HepG2 (cell line): Measurements from ENCODE around the gene CLPX. TPM values are rescaled to one million over a fixed set of nuclear protein-coding genes. Genes with fewer than 3 reads are reported as not detected.

Experiments
- ARNT2 ChIP-seq: sonication (generic); formaldehyde crosslinking; IDR thresholded peaks from 2 replicates; pipeline ENCODE4 v1.8.0; 2022; ENCODE audit warnings: mild to moderate bottlenecking, low read depth, missing genetic modification reagents, moderate library complexity
- ARNTL ChIP-seq: sonication (generic); formaldehyde crosslinking; IDR thresholded peaks from 2 replicates; pipeline ENCODE4 v1.4.0; 2020; ENCODE audit warnings: mild to moderate bottlenecking, missing genetic modification reagents
- FOXK1 ChIP-seq: sonication (generic); formaldehyde crosslinking; IDR thresholded peaks from 2 replicates; pipeline ENCODE4 v1.4.0; 2020; ENCODE audit warnings: low read depth, missing genetic modification reagents, borderline replicate concordance
- ISL2 ChIP-seq: sonication (generic); formaldehyde crosslinking; IDR thresholded peaks from 2 replicates; pipeline ENCODE4 v1.5.0; 2020; ENCODE audit warnings: missing genetic modification reagents
- KDM1A ChIP-seq: IDR thresholded peaks from 2 replicates; pipeline ENCODE4 v1.6.1; 2016; ENCODE audit warnings: missing compliant biosample characterization
- KLF15 ChIP-seq: sonication (generic); formaldehyde crosslinking; IDR thresholded peaks from 2 replicates; pipeline ENCODE4 v1.8.1; 2023; ENCODE audit warnings: borderline replicate concordance, mild to moderate bottlenecking, inconsistent platforms, missing genetic modification reagents, mixed read lengths
- NKX3-1 ChIP-seq: sonication (generic); formaldehyde crosslinking; IDR thresholded peaks from 2 replicates; pipeline ENCODE4 v1.5.0; 2020; ENCODE audit warnings: missing genetic modification reagents
- POLR2G ChIP-seq: fragments of 200-400 bp; formaldehyde crosslinking; IDR thresholded peaks from 2 replicates; pipeline ENCODE4 v1.6.1; 2018; ENCODE audit warnings: mild to moderate bottlenecking, low read depth, low read length, moderate library complexity
- SALL2 ChIP-seq: sonication (generic); formaldehyde crosslinking; IDR thresholded peaks from 2 replicates; pipeline ENCODE4 v1.8.1; 2023; ENCODE audit warnings: mild to moderate bottlenecking, missing genetic modification reagents, inconsistent platforms
- TEAD2 ChIP-seq: sonication (generic); formaldehyde crosslinking; IDR thresholded peaks from 2 replicates; pipeline ENCODE4 v1.9.0; 2021; ENCODE audit warnings: missing genetic modification reagents
- XRCC5 ChIP-seq: fragments of 200-400 bp; formaldehyde crosslinking; optimal IDR thresholded peaks from 2 replicates; pipeline ENCODE3; 2017; ENCODE audit warnings: mild to moderate bottlenecking, low read length
- ZNF12 ChIP-seq: sonication (generic); formaldehyde crosslinking; IDR thresholded peaks from 2 replicates; pipeline ENCODE4 v1.5.0; 2020; ENCODE audit warnings: missing genetic modification reagents
- ZNF143 ChIP-seq: sonication (generic); formaldehyde crosslinking; IDR thresholded peaks from 2 replicates; pipeline ENCODE4 v1.4.0; 2020; ENCODE audit warnings: missing genetic modification reagents
- ZNF296 ChIP-seq: sonication (generic); formaldehyde crosslinking; conservative IDR thresholded peaks from 2 replicates; pipeline ENCODE4 v1.5.0; 2020; ENCODE audit warnings: mild to moderate bottlenecking, missing genetic modification reagents
- ZNF614 ChIP-seq: IDR thresholded peaks from 2 replicates; pipeline ENCODE4 v1.6.1; 2018; ENCODE audit warnings: missing biosample characterization, missing genetic modification reagents, inconsistent platforms, borderline replicate concordance
- ZNF615 ChIP-seq: sonication (generic); formaldehyde crosslinking; IDR thresholded peaks from 2 replicates; pipeline ENCODE4 v1.5.0; 2020; ENCODE audit warnings: mild to moderate bottlenecking, missing genetic modification reagents, borderline replicate concordance
- ZNF775 ChIP-seq: sonication (generic); formaldehyde crosslinking; IDR thresholded peaks from 2 replicates; pipeline ENCODE4 v1.4.0; 2020; ENCODE audit warnings: missing genetic modification reagents, mild to moderate bottlenecking, moderate library complexity, borderline replicate concordance
- polyA plus RNA-seq, 8 experiments: library from polyadenylated mRNA; depleted of rRNA in 3 of 8; stranded (reverse) in 7 of 8; unstranded in 1 of 8; fragments of >200 nt; fragmentation: Illumina TruSeq in 4 of 8; extraction: Trizol in 4 of 8; gene quantifications; 2 replicates each; pipeline versions ENCODE4 v1.2.1 to v1.2.3, GENCODE V29; 2011 to 2016; ENCODE audit warnings: low read depth in 4 of 8, missing spikeins in 1 of 8, mixed read lengths in 1 of 8; ENCODE audit not compliant: insufficient read depth in 1 of 8
- total RNA-seq, 5 experiments: library from RNA; depleted of rRNA; stranded (reverse); fragments of >200 nt; fragmentation: Illumina TruSeq; extraction: Trizol; gene quantifications; 2 replicates each; pipeline ENCODE4 v1.2.3, GENCODE V29; 2016; ENCODE audit warnings: low read depth in 1 of 5
- TF ChIP-seq, protein P1 (sequence below): sonication (generic); formaldehyde crosslinking; IDR thresholded peaks from 2 replicates; pipeline ENCODE4 v1.4.0; 2020; ENCODE audit warnings: missing genetic modification reagents
- TF ChIP-seq, protein P2 (sequence below): fragments of 450-650 bp; IDR thresholded peaks from 2 replicates; pipeline ENCODE4 v1.6.1; 2017
- TF ChIP-seq, protein P3 (sequence below): sonication (generic); formaldehyde crosslinking; IDR thresholded peaks from 2 replicates; pipeline ENCODE4 v1.4.0; 2020; ENCODE audit warnings: missing genetic modification reagents
- TF ChIP-seq, protein P4 (sequence below): sonication (generic); formaldehyde crosslinking; IDR thresholded peaks from 2 replicates; pipeline ENCODE4 v1.4.0; 2020; ENCODE audit warnings: low read depth, mild to moderate bottlenecking, missing genetic modification reagents
- TF ChIP-seq, protein P5 (sequence below): sonication (generic); formaldehyde crosslinking; IDR thresholded peaks from 2 replicates; pipeline ENCODE4 v1.4.0; 2020; ENCODE audit warnings: mild to moderate bottlenecking, missing genetic modification reagents, borderline replicate concordance

Gene CLPX
- total and polyA plus RNA-seq, 2 of the 13 experiments (the other 11 are each of a cell fraction or from before 2014, with no cell fraction given) = 33.9 to 61.3 TPM

DNA sequence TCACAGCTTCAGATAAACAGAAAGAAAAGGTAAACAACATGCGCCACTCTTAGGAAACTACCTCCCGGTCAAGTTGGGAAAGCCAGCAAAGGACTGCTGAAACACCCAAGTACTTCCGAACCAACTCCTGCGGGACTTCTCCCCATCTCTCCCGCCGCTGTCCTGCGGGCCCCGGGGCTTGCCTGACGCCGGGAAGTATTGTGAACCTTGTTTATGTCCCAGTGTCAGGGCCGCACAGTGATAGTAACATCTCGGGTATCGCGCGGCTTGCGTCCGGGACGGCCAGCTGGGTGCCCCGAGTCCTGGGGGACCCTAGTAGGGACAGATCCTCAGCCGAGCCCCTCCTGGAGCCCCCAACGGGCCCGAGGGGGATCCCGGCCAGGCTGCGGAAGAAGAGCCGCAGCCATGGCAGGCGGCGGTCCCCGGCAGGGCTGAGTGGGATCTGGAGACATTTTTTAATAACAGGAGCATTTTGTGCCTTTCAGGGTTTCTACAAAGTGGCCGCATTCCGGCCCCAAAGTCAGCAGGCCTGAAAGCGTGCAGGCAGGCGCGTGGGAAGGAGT, 756 bp downstream of the CLPX start (continued):
- no peak; the same call in 1 of the 2 replicates for TF ChIP-seq NKX3-1 (CRISPR knock-in tag)
- no peak for TF ChIP-seq ZNF775 (CRISPR knock-in tag)
- TF ChIP-seq ISL2 (CRISPR knock-in tag) = peak; percentile 22; the same call in 1 of the 2 replicates
- no peak for TF ChIP-seq ZNF12
- TF ChIP-seq XRCC5 = peak; percentile 38
- TF ChIP-seq ZNF615 = no peak
- TF ChIP-seq KLF15 (CRISPR knock-in tag) = no peak
- TF ChIP-seq KDM1A = no peak
- no peak for TF ChIP-seq ARNT2
- TF ChIP-seq ARNTL (CRISPR knock-in tag) = no peak
- TF ChIP-seq ZNF296 (CRISPR knock-in tag) = no peak
- TF ChIP-seq, protein P1, sequence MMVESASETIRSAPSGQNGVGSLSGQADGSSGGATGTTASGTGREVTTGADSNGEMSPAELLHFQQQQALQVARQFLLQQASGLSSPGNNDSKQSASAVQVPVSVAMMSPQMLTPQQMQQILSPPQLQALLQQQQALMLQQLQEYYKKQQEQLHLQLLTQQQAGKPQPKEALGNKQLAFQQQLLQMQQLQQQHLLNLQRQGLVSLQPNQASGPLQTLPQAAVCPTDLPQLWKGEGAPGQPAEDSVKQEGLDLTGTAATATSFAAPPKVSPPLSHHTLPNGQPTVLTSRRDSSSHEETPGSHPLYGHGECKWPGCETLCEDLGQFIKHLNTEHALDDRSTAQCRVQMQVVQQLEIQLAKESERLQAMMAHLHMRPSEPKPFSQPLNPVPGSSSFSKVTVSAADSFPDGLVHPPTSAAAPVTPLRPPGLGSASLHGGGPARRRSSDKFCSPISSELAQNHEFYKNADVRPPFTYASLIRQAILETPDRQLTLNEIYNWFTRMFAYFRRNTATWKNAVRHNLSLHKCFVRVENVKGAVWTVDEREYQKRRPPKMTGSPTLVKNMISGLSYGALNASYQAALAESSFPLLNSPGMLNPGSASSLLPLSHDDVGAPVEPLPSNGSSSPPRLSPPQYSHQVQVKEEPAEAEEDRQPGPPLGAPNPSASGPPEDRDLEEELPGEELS (CRISPR knock-in tag) = peak; percentile 27
- no peak for TF ChIP-seq TEAD2 (CRISPR knock-in tag)
- TF ChIP-seq FOXK1 (CRISPR knock-in tag) = peak; percentile 78; the same call in 1 of the 2 replicates
- no peak; the same call in 1 of the 2 replicates for TF ChIP-seq ZNF614 (CRISPR knock-in tag)
- TF ChIP-seq, protein P2, sequence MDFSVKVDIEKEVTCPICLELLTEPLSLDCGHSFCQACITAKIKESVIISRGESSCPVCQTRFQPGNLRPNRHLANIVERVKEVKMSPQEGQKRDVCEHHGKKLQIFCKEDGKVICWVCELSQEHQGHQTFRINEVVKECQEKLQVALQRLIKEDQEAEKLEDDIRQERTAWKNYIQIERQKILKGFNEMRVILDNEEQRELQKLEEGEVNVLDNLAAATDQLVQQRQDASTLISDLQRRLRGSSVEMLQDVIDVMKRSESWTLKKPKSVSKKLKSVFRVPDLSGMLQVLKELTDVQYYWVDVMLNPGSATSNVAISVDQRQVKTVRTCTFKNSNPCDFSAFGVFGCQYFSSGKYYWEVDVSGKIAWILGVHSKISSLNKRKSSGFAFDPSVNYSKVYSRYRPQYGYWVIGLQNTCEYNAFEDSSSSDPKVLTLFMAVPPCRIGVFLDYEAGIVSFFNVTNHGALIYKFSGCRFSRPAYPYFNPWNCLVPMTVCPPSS = no peak
- TF ChIP-seq, protein P3, sequence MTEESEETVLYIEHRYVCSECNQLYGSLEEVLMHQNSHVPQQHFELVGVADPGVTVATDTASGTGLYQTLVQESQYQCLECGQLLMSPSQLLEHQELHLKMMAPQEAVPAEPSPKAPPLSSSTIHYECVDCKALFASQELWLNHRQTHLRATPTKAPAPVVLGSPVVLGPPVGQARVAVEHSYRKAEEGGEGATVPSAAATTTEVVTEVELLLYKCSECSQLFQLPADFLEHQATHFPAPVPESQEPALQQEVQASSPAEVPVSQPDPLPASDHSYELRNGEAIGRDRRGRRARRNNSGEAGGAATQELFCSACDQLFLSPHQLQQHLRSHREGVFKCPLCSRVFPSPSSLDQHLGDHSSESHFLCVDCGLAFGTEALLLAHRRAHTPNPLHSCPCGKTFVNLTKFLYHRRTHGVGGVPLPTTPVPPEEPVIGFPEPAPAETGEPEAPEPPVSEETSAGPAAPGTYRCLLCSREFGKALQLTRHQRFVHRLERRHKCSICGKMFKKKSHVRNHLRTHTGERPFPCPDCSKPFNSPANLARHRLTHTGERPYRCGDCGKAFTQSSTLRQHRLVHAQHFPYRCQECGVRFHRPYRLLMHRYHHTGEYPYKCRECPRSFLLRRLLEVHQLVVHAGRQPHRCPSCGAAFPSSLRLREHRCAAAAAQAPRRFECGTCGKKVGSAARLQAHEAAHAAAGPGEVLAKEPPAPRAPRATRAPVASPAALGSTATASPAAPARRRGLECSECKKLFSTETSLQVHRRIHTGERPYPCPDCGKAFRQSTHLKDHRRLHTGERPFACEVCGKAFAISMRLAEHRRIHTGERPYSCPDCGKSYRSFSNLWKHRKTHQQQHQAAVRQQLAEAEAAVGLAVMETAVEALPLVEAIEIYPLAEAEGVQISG = peak; percentile 12; the same call in 1 of the 2 replicates
- no peak for TF ChIP-seq ZNF143
- no peak for TF ChIP-seq SALL2 (CRISPR knock-in tag)
- TF ChIP-seq, protein P4, sequence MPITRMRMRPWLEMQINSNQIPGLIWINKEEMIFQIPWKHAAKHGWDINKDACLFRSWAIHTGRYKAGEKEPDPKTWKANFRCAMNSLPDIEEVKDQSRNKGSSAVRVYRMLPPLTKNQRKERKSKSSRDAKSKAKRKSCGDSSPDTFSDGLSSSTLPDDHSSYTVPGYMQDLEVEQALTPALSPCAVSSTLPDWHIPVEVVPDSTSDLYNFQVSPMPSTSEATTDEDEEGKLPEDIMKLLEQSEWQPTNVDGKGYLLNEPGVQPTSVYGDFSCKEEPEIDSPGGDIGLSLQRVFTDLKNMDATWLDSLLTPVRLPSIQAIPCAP = no peak
- TF ChIP-seq, protein P5, sequence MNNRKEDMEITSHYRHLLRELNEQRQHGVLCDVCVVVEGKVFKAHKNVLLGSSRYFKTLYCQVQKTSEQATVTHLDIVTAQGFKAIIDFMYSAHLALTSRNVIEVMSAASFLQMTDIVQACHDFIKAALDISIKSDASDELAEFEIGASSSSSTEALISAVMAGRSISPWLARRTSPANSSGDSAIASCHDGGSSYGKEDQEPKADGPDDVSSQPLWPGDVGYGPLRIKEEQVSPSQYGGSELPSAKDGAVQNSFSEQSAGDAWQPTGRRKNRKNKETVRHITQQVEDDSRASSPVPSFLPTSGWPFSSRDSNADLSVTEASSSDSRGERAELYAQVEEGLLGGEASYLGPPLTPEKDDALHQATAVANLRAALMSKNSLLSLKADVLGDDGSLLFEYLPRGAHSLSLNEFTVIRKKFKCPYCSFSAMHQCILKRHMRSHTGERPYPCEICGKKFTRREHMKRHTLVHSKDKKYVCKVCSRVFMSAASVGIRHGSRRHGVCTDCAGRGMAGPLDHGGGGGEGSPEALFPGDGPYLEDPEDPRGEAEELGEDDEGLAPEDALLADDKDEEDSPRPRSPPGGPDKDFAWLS (CRISPR knock-in tag) = no peak
- peak; percentile 67 for TF ChIP-seq POLR2G
